Activated naive CD8-positive, alpha-beta T cell treated with anti-CD3 and anti-CD28 coated beads, Interleukin-2, amount 10 ng/mL, durations not matched to agents 7 days and 5 days (primary cell): Measurements from ENCODE around the gene SUPT7L. TPM values are rescaled to one million over a fixed set of nuclear protein-coding genes. Genes with fewer than 3 reads are reported as not detected.
A peak's percentile ranks its signal among the peaks of the same experiment; 100 is the strongest.
"Not testable (repeated sequence)": the region's sequence is repeated elsewhere in the genome, so short reads cannot be mapped to it uniquely, and the experiment has no call there.

Experiments used
- ATAC-seq: fragments of 150-1000 bp; cut with Tn5 transposase; one replicate; pipeline ENCODE4 v1.10.0; 2021; ENCODE audit warnings: low read depth, moderate library complexity
- POLR2A ChIA-PET: fragments of 350-600 bp; sonication (Branson Sonifier 250); formaldehyde crosslinking; loops from one replicate; lab custom pipeline; 2021; ENCODE audit warnings: antibody characterized with exemption; lab: Charles Lee
- DNase-seq: peaks from one replicate; pipeline ENCODE4 v3.0.0; 2021
- H3K27ac Mint-ChIP-seq: one replicate; pipeline ENCODE4 v1.8.0; 2022; ENCODE audit warnings: mild to moderate bottlenecking, mixed read lengths
- H3K27me3 Mint-ChIP-seq: one replicate; pipeline ENCODE4 v1.8.0; 2022; ENCODE audit warnings: mild to moderate bottlenecking, moderate library complexity, mixed read lengths
- H3K36me3 Mint-ChIP-seq: one replicate; pipeline ENCODE4 v1.8.0; 2021; ENCODE audit warnings: mild to moderate bottlenecking, mixed read lengths
- H3K4me1 Mint-ChIP-seq: one replicate; pipeline ENCODE4 v1.8.0; 2021; ENCODE audit warnings: mixed read lengths
- H3K4me3 Mint-ChIP-seq: one replicate; pipeline ENCODE4 v1.8.0; 2022; ENCODE audit warnings: mild to moderate bottlenecking, moderate library complexity, mixed read lengths
- H3K9me3 Mint-ChIP-seq: one replicate; pipeline ENCODE4 v1.8.0; 2021; ENCODE audit warnings: mixed read lengths
- total RNA-seq, 2 experiments: library from RNA; stranded (reverse); gene quantifications; one replicate each; pipeline ENCODE4 v1.2.3, GENCODE V29; 2021

SUPT7L gene
- total RNA-seq, 2 experiments from 2014 or later = 42.8 to 43.4 TPM

- Mint-ChIP-seq H3K4me1 (peaks cover 7% of the 10 kb centered on the region), H3K36me3 (no peaks in the 10 kb centered on the region), H3K4me3 (no peak overlapping the region), H3K27ac (no peak overlapping the region), H3K27me3 (peaks cover 7% of the 10 kb centered on the region), H3K9me3 (no peaks in the 10 kb centered on the region)
- POLR2A ChIA-PET = interaction anchor here (1.1 to 1.7 kb wide), 2 partner anchors 13 to 21 kb away, joined by 3 to 5 read pairs; no protein-coding TSS in a partner anchor
- ATAC-seq (no peak), DNase-seq (no peak)
These were observed 41.0 kb upstream of the SUPT7L start for GRCh38 chr2:27704342-27704876.

DNA sequence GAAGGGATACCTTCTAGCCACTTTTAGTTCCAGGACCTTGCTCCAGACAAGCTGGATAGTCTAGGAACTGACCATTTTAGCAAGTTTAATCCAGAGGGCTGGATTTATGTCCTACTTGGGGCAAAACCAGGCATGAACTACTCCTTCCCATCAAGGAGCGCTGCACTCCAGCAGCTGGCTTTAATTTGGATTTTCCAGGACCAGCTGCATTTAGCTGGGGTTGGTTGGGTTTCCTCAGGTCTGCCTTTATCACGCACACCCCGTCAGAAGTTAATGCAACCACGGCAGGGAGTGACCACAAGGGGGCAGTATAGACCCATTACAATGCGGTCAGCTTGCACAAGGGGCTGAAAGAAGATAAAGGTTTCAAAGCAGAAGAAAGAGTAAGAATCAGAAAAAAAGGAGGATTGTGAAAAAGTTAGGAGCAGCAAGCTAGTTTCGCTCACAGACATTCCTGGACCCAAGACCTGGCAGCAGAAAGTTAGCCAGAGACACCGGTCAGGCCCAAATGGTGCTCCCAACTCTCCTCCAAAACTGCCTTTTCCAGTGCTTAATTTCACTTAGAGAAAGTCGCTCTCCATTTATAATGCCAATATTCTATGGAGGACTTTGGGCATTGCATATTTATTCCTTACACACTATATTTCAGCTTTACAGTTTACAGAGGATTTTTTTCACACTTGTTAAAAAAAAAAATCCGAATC, 40.4 kb upstream of the SUPT7L start:
- Mint-ChIP-seq H3K27me3 (peaks cover 4% of the 10 kb centered on the region), H3K4me3 (no peak overlapping the region), H3K4me1 (peaks cover 7% of the 10 kb centered on the region), H3K27ac (peak overlapping the region; percentile 12), H3K9me3 (no peaks in the 10 kb centered on the region), H3K36me3 (no peaks in the 10 kb centered on the region)
- DNase-seq = peak; percentile 79
- peak; percentile 83 for ATAC-seq
- POLR2A ChIA-PET = interaction anchor here (0.7 to 1.7 kb wide), 3 partner anchors 14 to 429 kb away, joined by 3 to 5 read pairs (median 3); no protein-coding TSS in a partner anchor

- Mint-ChIP-seq H3K9me3 (no peaks in the 10 kb centered on the region), H3K4me1 (peaks cover 11% of the 10 kb centered on the region), H3K36me3 (peaks cover 5% of the 10 kb centered on the region), H3K27me3 (no peaks in the 10 kb centered on the region), H3K27ac (no peak overlapping the region), H3K4me3 (no peak overlapping the region)
- DNase-seq (no peak), ATAC-seq (no peak)
- POLR2A ChIA-PET = no interaction called here
These were observed 38.9 kb upstream of the SUPT7L start for GRCh38 chr2:27702302-27702701.

DNA sequence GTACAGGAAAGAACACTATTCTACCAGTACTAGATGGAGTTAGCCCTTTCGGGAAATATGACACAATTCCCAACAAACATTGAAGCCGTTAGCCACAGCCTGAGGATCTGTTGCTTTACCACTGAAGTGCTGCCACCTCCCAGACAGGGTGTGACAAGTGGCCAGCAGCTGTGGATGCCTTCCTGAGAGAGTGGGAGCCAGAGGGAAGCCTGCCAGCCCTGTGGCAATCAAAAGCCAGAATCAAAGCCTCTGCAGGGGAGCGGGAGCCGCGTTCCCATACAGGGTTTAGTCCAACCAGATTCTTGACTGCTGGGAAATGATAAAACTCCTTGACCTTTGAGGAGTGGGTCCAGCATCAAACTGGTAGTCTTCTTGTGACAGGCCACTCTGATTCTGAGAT, 38.3 kb upstream of the SUPT7L start:
- ATAC-seq = no peak
- Mint-ChIP-seq H3K4me1 (peaks cover 11% of the 10 kb centered on the region), H3K36me3 (peaks cover 6% of the 10 kb centered on the region), H3K4me3 (no peak overlapping the region), H3K27ac (no peak overlapping the region), H3K27me3 (no peaks in the 10 kb centered on the region), H3K9me3 (no peaks in the 10 kb centered on the region)
- POLR2A ChIA-PET = no interaction called here
- no peak for DNase-seq

- DNase-seq (no peak), ATAC-seq (no peak)
- Mint-ChIP-seq H3K9me3 (no peaks in the 10 kb centered on the region), H3K4me3 (no peak overlapping the region), H3K4me1 (peaks cover 4% of the 10 kb centered on the region), H3K27me3 (no peaks in the 10 kb centered on the region), H3K36me3 (peaks cover 18% of the 10 kb centered on the region), H3K27ac (no peak overlapping the region)
- POLR2A ChIA-PET = no interaction called here
These were observed 34.2 kb upstream of the SUPT7L start for GRCh38 chr2:27697660-27698059.

DNA sequence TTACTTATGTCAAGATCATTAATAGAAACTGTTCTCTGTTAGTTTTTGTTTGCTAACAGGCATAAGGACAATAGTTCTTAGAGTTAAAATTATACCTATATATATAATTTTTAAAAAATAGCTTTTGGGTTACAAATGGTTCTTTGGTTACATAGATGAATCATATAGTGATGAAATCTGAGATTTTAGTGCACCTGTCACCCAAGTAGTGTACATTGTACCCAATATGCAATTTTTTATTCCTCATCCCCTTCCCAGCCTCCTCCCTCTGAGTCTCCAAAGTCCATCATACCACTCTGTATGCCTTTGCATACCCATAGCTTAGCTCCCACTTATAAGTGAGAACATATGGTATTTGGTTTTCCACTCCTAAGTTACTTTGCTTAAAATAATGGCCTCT, 26.6 kb upstream of the SUPT7L start:
- peaks cover 8% of the 10 kb centered on the region for H3K4me1 Mint-ChIP-seq
- ATAC-seq = no peak

GRCh38 chr2:27689424-27689823, 26.0 kb upstream of the SUPT7L start:
- POLR2A ChIA-PET = no interaction called here

More for the DNA sequence above, 26.6 kb upstream of the SUPT7L start:
- POLR2A ChIA-PET = no interaction called here
- no peak overlapping the region for H3K27ac Mint-ChIP-seq
- no peaks in the 10 kb centered on the region for H3K27me3 Mint-ChIP-seq
- H3K4me3 Mint-ChIP-seq = no peak overlapping the region
- no peak for DNase-seq
- no peaks in the 10 kb centered on the region for H3K9me3 Mint-ChIP-seq
- H3K36me3 Mint-ChIP-seq = peaks cover 22% of the 10 kb centered on the region

DNA sequence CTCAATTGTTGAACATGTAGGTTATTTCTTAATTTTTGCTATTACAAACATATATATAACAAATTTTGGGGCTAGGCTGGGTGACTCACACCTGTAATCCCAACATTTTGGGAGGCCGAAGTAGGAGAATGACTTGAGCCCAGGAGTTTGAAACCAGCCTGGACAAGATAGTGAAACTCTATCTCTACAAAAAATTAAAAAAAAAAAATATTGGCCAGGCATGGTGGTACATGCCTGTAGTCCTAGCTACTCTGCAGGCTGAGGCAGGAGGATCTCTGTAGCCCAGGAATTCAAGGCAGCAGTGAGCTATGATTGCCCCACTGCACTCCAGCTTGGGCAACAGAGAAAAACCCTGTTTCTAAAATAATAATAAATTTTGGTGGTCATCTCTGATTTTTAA, 23.8 kb upstream of the SUPT7L start:
- H3K27me3 Mint-ChIP-seq = no peaks in the 10 kb centered on the region
- no peak for DNase-seq
- no peaks in the 10 kb centered on the region for H3K9me3 Mint-ChIP-seq
- H3K4me1 Mint-ChIP-seq = peaks cover 19% of the 10 kb centered on the region
- no peak overlapping the region for H3K27ac Mint-ChIP-seq
- no peak overlapping the region for H3K4me3 Mint-ChIP-seq
- ATAC-seq = no peak
- peaks cover 17% of the 10 kb centered on the region for H3K36me3 Mint-ChIP-seq
- POLR2A ChIA-PET = no interaction called here

More at GRCh38 chr2:27689424-27689823, 26.0 kb upstream of the SUPT7L start:
- Mint-ChIP-seq H3K4me3 (no peak overlapping the region), H3K27ac (no peak overlapping the region), H3K27me3 (no peaks in the 10 kb centered on the region), H3K4me1 (peaks cover 14% of the 10 kb centered on the region), H3K9me3 (no peaks in the 10 kb centered on the region), H3K36me3 (peaks cover 22% of the 10 kb centered on the region)
- ATAC-seq (no peak), DNase-seq (no peak)

DNA sequence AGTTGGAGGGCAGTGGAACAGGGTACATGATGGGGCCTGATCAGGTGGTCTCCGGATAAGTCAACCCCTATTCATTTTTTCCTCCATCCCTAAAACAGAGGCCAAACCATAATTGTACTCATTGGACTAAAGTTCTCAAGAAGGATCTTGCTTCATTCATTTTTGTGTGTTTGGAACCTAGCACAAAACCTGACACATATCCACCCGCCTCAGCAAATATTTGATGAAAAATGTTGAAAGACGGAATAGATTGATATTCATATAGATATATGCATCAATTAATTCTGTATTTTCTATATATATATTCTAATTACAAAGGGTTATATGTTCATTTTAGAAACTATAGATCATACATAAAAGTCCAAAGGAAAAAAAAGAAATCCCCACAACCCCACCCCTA, 22.2 kb upstream of the SUPT7L start:
- Mint-ChIP-seq H3K27me3 (no peaks in the 10 kb centered on the region), H3K36me3 (peaks cover 19% of the 10 kb centered on the region), H3K4me1 (peaks cover 19% of the 10 kb centered on the region), H3K4me3 (peak overlapping the region; percentile 79), H3K27ac (peak overlapping the region; percentile 98), H3K9me3 (no peaks in the 10 kb centered on the region)
- ATAC-seq (no peak), DNase-seq (no peak)
- POLR2A ChIA-PET = interaction anchor here (0.7 kb wide), 1 partner anchor 167 kb away, joined by 3 read pairs; no protein-coding TSS in a partner anchor

GRCh38 chr2:27685006-27685405, 21.6 kb upstream of the SUPT7L start:
- ATAC-seq = peak; percentile 70
- not testable (repeated sequence) for H3K9me3 Mint-ChIP-seq, H3K27me3 Mint-ChIP-seq, DNase-seq
- Mint-ChIP-seq H3K4me3 (peak overlapping the region; percentile 79), H3K4me1 (peaks cover 19% of the 10 kb centered on the region), H3K36me3 (peaks cover 19% of the 10 kb centered on the region), H3K27ac (peak overlapping the region; percentile 98)
- POLR2A ChIA-PET = interaction anchor here (2.5 kb wide), 1 partner anchor 21 kb away, joined by 12 read pairs; the partner anchor contains the start of genes SLC4A1AP and SUPT7L

- peak; percentile 87 for ATAC-seq
These were observed 20.1 kb upstream of the SUPT7L start for GRCh38 chr2:27683390-27684071.

DNA sequence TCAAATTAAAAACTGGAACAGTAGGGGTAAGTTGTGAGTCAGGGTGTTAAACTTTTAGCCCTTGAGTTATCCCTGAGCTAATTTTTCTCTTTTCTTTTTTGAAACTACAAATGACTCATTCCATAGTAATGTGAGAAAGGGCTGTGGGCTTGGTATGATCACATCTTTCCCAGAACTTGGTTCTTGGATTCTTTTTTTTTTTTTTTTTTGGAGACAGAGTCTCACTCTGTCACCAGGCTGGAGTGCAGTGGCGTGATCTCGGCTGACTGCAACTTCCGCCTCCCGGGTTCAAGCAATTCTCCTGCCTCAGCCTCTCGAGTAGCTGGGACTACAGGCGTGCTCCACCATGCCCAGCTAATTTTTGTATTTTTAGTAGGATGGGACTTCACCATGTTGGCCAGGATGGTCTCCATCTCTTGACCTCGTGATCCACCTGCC, 18.9 kb upstream of the SUPT7L start:
- DNase-seq, ATAC-seq, H3K9me3 Mint-ChIP-seq, H3K4me3 Mint-ChIP-seq, H3K27me3 Mint-ChIP-seq, H3K27ac Mint-ChIP-seq: not testable (repeated sequence)
- peaks cover 18% of the 10 kb centered on the region for H3K36me3 Mint-ChIP-seq
- H3K4me1 Mint-ChIP-seq = peaks cover 19% of the 10 kb centered on the region
- POLR2A ChIA-PET = interaction anchor here (1.6 to 2.5 kb wide), 3 partner anchors 18 to 273 kb away, joined by 3 to 12 read pairs (median 5); partner anchors contain the start of genes PPM1G, SLC4A1AP and SUPT7L

More at GRCh38 chr2:27683390-27684071, 20.1 kb upstream of the SUPT7L start:
- Mint-ChIP-seq H3K36me3 (peaks cover 20% of the 10 kb centered on the region), H3K27me3 (no peaks in the 10 kb centered on the region), H3K9me3 (no peaks in the 10 kb centered on the region), H3K4me3 (peak overlapping the region; percentile 59), H3K27ac (peak overlapping the region; percentile 80), H3K4me1 (peaks cover 19% of the 10 kb centered on the region)
- peak; percentile 71 for DNase-seq
- POLR2A ChIA-PET = interaction anchor here (0.5 to 2.5 kb wide), 10 partner anchors 9 to 1138 kb away, joined by 3 to 12 read pairs (median 4); partner anchors contain the start of genes CCDC121, GPN1, NRBP1 and PPM1G

GRCh38 chr2:27681841-27682240, 18.4 kb upstream of the SUPT7L start:
- Mint-ChIP-seq H3K9me3 (no peaks in the 10 kb centered on the region), H3K4me1 (peaks cover 19% of the 10 kb centered on the region), H3K4me3 (no peak overlapping the region), H3K27ac (no peak overlapping the region), H3K27me3 (no peaks in the 10 kb centered on the region), H3K36me3 (peaks cover 18% of the 10 kb centered on the region)
- no peak for DNase-seq
- POLR2A ChIA-PET = no interaction called here
- ATAC-seq = no peak
